Putamen (tissue), 1 donor: ENCODE results near the gene AMN.
A peak's percentile ranks its signal among the peaks of the same experiment; 100 is the strongest.

Source experiments
- DNase-seq: peaks from one replicate; pipeline ENCODE4 v3.0.0-alpha.2; 2016; ENCODE audit warnings: low spot score

AMN gene

GRCh38 chr14:102944448-102945330, 22.2 kb downstream of the AMN start:
- DNase-seq = no peak

GRCh38 chr14:102945346-102946130, 23.1 kb downstream of the AMN start:
- DNase-seq = no peak

GRCh38 chr14:102947321-102948103, 25.0 kb downstream of the AMN start:
- no peak for DNase-seq

GRCh38 chr14:102948698-102949061, 26.2 kb downstream of the AMN start:
- no peak for DNase-seq

- DNase-seq = peak; percentile 28
Measured at GRCh38 chr14:102949062-102949800, 26.8 kb downstream of the AMN start.

GRCh38 chr14:102949801-102950451, 27.5 kb downstream of the AMN start:
- peak; percentile 90 for DNase-seq

- DNase-seq = peak; percentile 94
Measured at GRCh38 chr14:102951034-102951433, 28.6 kb downstream of the AMN start.

GRCh38 chr14:102951799-102952198, 29.3 kb downstream of the AMN start:
- DNase-seq = no peak

- DNase-seq = no peak
Measured at GRCh38 chr14:102952276-102952675, 29.8 kb downstream of the AMN start.

- DNase-seq = no peak
Measured at GRCh38 chr14:102953100-102953499, 30.6 kb downstream of the AMN start.

GRCh38 chr14:102954081-102954789, 31.8 kb downstream of the AMN start:
- no peak for DNase-seq

GRCh38 chr14:102955636-102956408, 33.4 kb downstream of the AMN start:
- no peak for DNase-seq

GRCh38 chr14:102957222-102957621, 34.8 kb downstream of the AMN start:
- no peak for DNase-seq

- no peak for DNase-seq
Measured at GRCh38 chr14:102958461-102958860, 36.0 kb downstream of the AMN start.

GRCh38 chr14:102962111-102962627, 39.7 kb downstream of the AMN start:
- DNase-seq = no peak

- no peak for DNase-seq
Measured at GRCh38 chr14:102964152-102964730, 41.8 kb downstream of the AMN start.

GRCh38 chr14:102965282-102965681, 42.8 kb downstream of the AMN start:
- DNase-seq = no peak

- DNase-seq = no peak
Measured at GRCh38 chr14:102965971-102966655, 43.6 kb downstream of the AMN start.
